GM20431 (cell line): ENCODE measurements around the gene SCMH1.
"Not testable (repeated sequence)": the region's sequence is repeated elsewhere in the genome, so short reads cannot be mapped to it uniquely, and the experiment has no call there.

ENCODE experiments used
- in situ Hi-C: fragments of 300-500 bp; cut with MseI, MboI; formaldehyde crosslinking; loops from one replicate; pipeline ENCODE4 v1.15.0; 2020; ENCODE audit warnings: low sequenced_read_pairs; ENCODE audit not compliant: unreplicated experiment

SCMH1 gene

DNA sequence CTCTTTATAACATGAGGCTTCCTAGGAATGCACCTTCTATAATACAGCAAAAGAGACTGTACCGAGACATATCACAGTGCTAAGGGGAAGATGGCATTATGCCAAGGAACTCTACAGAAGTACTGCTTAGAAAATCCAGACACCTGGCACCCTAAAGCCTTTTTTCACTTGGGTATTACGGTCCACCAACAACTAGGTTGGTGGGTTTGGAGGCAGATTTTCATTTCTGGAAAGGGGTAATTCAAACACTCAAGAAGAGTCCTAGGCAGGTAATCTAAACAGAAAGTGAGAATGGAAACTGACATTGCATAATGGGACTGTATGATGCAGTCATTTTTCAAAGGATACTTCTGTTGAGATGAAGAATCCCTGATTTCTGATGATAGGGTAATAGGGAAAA lies 19.6 kb downstream of the SCMH1 start:
- in situ Hi-C loops, result no loop called here

DNA sequence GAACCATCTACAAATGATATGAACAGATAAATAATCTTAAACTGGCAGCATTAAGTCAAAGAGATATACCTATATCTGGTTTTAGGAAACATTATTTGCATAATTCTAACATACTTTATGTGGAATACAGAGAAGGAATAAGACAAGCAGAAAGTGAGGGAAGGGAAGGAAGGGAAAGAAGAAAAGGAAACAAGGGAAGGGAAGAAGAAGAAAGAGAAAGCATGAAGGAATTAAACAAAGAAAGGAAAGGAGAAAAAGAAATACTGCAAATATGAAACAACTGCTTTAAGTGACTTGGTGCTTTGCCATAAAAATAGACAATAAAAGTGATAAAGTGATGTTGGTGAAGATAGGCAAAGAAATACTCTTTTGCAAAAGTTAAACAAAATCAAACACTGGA lies 20.1 kb downstream of the SCMH1 start:
- in situ Hi-C loops, result no loop called here

DNA sequence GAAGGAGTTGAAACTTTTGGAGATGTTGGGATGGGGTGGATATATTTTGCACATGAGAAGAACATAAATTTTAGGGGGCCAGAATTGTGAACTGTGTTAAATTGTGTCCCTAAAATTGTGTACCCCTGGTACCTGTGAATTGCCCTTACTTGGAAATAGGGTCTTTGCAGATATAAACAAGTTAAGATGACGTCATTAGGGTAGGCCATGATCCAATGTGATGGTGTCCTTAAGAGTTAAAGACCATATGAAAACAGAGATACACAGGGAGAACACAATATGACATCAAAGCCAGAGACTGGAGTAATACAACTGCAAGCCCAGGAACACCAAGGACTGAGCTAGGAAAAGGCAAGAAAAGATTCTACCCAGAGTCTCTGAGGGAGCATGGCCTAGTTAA lies 24.0 kb downstream of the SCMH1 start:
- in situ Hi-C loops, result no loop called here

DNA sequence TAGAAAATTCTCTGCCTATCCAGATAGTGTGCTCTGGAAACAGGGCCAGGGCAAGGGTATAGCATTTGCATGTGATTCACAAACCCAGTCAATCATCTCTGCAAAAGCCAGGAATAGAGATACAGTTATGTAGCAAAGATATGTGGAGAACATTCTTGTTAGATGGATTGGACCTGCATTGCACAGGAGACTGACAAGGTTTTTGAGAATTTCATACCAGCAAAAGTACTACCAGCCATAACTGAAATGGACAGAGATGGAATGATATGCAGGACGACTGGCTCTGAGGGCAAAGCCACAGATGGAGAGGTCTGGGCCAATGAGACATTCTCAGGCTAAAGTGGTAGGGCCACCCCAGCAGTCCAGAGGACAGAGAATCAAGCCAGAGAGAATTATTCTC lies 24.7 kb downstream of the SCMH1 start:
- in situ Hi-C loops, result no loop called here

DNA sequence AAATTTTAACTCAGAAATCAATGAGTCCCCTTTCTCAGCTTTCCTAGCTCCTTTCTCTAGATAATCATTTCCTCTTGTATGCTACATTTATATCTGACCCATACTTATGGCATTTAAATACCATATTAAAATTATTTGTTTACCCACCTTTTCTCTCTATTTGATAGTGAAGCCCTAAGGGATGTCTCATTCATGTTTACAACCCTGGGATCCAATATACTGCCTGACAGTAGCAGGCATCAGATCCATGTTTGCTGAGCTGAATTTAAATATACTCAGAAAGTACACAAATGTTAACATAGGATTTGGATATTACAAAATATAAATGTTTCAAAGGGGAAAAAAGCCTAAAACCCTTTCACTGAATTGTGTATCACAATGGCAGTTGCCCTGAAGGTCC lies 26.5 kb downstream of the SCMH1 start:
- in situ Hi-C loops, result no loop called here

DNA sequence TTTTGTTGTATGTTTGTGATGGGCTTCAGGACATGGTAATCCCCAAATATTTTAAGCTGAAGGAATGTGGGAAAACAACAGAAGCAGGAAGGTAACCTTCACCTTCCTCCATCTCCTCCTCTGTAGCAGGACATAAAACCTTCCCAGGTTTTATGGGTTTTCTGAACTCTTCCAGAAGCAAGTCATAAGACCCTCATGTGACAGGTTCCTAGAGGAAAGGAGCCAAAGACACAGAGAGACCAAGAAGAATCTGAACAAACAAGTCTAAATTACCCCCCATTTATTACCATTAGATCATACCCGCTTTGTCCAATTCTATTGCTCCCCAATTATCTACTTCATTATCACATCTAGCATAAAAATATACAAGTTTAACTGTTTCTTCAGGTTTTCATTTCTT lies 28.8 kb downstream of the SCMH1 start:
- in situ Hi-C loops, result no loop called here

DNA sequence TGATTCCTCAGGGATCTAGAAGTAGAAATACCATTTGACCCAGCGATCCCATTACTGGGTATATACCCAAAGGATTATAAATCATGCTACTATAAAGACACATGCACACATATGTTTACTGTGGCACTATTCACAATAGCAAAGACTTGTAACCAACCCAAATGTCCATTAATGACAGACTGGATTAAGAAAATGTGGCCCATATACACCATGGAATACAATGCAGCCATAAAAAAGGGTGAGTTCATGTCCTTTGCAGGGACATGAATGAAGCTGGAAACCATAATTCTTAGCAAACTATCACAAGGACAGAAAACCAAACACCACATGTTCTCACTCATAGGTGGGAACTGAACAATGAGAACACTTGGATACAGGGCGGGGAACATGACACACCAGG lies 30.5 kb downstream of the SCMH1 start:
- in situ Hi-C loops, result not testable (repeated sequence)

DNA sequence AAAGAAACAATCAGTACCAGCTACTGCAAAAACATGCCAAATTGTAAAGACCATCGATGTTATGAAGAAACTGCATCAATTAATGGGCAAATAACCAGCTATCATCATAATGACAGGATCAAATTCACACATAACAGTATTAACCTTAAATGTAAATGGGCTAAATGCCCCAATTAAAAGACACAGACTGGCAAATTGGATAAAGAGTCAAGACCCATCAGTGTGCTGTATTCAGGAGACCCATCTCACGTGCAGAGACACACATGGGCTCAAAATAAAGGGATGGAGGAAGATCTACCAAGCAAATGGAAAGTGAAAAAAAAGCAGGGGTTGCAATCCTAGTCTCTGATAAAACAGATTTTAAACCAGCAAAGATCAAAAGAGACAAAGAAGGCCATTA lies 35.1 kb downstream of the SCMH1 start:
- in situ Hi-C loops, result not testable (repeated sequence)

DNA sequence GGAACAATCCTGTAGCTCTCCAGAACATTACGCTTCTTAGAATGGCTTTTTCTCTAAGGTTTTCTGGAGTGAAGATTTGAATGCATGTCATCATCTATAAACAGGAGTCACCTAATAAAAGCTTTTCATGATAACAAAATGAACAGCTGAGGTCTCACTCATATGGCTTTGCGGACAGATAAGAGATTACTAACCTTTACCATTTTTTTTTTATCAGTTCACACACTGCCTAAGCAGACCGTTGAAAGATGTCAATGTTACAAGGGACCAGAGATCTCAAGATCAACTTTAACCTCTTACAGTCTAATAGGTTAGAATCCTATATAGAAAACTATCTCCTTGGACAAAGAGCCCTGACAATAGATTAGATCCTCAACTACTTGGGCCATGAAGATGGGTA lies 41.4 kb downstream of the SCMH1 start:
- in situ Hi-C loops, result no loop called here

DNA sequence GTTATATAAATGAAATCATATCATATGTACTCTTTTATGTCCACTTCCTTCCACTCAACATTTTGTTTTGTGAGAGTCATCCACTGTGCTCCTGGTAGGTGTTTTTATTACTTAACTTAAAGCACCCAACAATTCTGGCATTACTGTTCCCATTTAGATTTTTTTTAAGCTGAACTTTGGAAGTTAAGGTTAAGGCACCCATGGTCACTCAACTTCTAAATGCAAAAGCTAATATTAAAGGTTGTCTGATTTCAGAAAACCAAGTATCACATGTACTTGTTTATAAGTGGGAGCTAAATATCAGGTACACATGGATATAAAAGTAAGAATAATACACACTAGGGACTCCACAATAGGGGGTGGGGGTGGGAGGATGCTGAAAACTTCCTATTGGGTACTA lies 42.7 kb downstream of the SCMH1 start:
- in situ Hi-C loops, result no loop called here

DNA sequence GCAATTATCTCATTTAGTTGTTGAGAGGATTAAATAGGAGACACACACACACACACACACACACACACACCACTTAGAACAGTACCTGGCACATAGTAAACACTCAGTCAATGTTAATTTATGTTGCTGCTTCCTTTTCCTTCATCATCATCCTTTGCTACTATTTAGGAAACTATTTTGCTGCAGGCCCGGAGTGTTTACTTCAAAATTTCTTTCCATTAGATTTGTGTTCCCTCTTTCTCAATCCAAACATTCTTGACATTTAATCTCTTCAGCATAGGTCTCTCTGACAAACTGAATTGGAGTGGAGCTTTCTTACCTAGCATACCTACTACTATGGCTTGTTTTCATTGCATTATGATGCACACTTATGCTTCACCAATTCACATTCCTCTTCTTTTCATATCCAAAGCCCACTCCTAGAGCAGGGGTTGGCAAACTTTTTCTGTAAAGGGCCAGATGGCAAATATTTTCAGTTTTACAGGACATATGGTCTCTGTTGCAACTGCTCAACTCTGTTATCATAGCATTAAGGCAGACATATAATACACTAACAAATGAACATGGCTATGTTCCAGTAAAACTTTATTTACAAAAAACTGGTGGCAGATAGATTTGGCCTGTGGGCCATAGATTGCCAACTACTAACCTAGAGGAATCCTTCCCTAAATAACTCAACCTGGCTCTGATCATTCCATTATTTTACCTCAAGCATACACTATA lies 49.5 kb downstream of the SCMH1 start:
- in situ Hi-C loops, result no loop called here

DNA sequence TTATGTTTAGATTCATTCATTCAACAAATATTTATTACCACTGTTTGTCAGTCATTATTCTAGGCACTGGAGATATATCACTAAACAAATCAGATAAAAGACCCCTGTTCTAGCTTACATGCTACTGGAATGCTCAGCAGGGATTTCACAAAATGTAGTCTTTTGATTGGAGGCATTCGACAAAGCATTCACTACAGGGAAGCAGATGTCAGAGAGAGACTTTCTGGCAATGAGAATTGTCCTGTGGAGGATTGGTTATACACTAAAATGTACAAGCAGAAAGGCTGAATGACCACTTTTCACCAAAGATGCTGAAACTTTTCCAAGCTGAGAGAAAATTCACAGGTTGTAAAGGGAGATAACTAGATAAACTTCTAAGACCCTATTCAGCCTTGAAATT lies 57.7 kb downstream of the SCMH1 start:
- in situ Hi-C loops, result no loop called here

DNA sequence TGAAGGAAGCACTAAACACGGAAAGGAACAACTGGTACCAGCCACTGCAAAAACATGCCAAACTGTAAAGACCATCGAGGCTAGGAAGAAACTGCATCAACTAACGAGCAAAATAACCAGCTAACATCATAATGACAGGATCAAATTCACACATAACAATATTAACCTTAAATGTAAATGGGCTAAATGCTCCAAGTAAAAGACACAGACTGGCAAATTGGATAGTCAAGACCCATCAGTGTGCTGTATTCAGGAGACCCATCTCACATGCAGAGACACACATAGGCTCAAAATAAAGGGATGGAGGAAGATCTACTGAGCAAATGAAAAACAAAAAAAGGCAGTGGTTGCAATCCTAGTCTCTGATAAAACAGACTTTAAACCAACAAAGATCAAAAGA lies 63.9 kb downstream of the SCMH1 start:
- in situ Hi-C loops, result not testable (repeated sequence)

DNA sequence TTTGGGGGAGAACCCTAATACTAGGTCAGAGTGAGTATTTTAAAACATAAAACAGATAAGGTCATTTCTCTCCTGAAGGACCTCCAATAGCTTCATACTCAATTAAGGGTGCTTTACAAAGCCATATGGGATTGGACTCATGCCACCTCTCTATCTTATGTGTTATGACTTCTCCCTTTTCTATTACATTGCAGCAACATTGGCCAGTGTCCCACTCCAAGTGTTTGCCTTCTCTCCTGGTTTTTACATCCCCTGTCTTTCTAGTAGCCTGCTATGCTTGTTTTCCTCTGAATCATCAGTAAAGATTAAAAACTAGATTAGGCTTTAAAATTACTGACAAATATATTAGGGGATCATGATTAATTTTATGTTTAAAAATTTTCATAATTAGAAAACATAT lies 66.6 kb downstream of the SCMH1 start:
- in situ Hi-C loops, result no loop called here

DNA sequence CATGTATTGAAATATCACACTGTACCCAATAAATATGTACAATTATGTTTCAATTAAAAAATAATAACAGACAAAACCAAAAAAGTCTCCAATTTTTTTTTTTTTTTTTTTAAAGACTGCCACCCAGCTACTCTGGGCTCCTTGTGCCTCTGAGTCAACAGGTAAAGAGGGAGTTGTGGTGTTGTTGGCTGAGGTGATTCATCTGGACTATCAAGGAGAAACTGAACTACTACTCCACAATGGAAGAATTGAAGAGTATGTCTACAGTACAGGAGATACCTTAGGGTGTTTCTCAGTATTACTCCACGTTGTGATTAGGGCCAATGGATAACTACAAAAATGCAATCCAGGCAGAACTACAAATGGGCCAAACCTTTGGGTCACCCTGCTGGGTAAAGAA lies 67.9 kb downstream of the SCMH1 start:
- in situ Hi-C loops, result no loop called here

DNA sequence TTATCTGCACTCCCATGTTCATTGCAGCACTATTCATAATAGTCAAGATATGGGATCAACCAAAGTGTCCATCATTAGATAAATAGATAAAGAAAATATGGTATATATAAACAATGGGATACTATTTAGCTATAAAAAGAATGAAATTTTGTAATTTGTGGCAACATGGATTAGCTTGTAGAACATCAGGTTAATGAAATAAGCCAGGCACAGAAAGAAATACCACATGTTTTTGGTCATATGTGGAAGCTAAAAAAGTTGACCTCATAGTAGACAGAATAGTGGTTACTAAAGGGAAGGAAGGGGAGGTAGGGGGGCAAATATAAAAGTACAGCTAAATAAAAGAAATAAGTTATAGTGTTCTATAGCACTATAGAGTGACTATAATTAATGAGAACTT lies 68.5 kb downstream of the SCMH1 start:
- in situ Hi-C loops, result no loop called here

DNA sequence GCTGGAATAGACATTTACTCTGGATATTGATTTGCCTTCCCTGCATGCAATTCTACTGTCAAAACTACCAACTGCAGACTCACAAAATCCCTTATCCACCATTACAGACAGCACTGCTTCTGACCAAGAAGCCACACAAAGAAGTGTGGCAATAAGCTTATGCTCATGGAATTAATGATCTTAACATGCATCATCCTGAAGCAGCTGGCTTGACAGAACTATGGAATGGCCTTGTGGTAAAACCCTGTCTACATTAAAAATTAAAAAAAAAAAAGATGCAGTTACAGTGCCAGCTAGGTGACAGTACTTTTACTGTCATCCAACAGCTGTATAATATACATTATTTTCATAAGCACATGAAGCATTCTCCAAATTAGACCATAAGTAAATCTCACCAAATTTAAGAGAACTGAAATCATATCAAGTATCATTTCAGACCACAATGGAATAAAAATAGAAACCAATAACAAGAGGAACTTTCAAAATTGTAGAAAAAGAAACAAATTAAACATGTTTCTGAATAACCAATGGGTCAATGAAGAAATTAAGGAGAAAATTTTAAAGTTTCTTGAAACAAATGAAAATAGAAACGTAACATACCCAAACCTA lies 70.7 kb downstream of the SCMH1 start:
- in situ Hi-C loops, result no loop called here

DNA sequence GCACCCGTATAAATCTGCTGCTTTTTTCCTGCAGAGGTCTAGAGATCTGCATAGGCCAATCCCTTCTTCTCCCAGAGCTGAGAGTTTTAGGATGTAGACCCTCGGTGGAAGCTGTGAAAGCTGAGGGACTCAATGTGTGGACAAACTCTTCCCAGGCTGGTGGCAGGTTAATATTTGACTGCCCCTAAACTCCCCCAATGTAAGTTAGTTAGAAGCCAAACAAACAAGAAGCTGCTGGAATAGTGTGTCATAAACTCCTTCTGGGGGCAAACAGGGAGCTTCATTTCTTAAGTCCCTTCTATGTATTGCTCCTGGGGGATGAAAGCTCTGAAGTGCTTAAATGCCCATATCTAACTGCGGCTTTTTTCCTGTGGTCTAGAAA lies 72.3 kb downstream of the SCMH1 start:
- in situ Hi-C loops, result no loop called here

DNA sequence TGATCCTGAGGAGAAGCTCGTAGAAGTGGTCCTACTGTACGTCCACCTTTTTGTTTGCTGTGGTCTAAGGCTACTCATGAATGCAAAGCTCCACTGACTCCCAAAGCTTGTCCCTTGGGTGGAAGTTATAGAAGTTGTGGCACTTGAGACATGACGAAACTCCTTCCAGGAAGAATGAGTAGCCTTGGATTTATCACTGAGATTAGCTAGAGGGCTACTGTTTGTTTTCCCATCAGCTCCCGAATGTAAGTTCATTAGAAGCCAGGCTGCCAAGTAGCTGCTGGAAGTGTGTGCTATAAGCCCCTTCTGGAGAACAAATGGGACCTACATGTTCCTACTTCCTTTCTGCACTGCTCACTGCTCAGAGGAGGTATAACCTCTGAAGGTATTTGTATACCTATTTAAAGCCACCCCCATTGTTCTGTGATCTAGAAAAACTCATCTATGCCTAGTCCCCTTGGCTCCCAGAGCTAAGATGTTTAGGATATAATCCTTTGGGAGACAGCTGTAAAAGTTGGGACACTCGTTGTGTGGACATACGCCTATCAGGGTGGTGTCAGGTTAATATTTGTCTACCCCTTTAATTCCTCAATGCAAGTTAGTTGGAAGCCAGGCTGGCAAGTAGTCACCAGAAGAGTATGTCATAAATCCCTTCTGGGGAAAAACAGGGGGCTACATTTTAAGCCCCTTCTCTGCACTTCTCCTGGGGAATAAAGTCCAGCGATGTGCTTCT lies 72.9 kb downstream of the SCMH1 start:
- in situ Hi-C loops, result no loop called here

DNA sequence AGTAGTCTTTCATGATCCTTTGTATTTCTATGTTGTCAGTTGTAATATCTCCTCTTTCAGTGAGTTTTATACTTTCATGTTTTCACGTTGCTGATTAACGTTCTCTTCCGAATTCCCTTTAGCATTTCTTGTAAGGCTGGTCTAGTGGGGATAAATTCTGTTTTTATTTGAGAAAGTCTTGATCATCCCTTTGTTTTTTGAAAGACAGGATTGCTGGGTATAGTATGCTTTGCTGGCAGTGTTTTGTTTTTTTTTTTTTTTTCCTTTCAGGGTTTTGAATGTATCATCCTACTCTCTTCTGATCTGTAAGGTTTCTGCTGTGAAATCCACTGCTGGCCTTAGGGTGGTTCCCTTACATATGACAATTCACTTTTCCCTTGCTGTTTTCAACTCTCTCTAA lies 74.4 kb downstream of the SCMH1 start:
- in situ Hi-C loops, result no loop called here

DNA sequence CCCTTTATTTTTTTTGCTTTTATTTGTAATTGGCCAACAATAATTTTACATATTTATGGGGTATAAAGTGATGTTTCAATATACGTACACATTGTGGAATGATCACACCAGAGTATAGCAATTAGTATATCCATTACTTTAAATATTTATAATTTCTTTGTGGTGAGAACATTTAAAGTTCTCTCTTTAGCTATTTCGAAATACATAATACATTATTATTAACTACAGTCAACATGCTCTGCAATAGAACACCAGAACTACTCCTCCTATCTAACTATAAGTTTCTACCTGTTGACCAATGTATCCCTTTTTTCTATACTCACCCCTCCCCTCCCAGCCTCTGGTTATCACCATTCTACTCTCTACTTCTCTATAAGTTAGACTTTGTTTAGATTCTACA lies 77.4 kb downstream of the SCMH1 start:
- in situ Hi-C loops, result no loop called here

DNA sequence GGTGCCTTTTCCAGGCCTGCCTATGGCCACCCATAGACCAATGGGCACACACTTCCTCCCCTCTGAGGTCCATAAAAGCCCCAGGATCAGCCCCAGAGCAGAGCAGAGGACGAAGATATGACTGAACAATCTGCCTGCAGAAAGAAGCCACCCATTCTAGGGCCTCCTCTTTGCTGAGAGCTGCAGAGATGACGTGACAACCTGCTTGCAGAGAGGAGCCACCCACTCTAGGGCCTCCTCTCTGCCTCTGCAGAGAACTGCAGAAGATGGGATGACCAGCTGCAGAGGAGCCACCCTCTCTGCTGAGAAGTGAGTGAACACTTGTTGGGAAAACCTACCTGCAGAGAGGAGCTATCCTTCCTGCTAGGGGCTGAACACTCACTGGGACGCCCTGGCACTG lies 79.7 kb downstream of the SCMH1 start:
- in situ Hi-C loops, result no loop called here
